ENCODE measurements around the gene BRINP1. TPM values are rescaled to one million over a fixed set of nuclear protein-coding genes. Genes with fewer than 3 reads are reported as not detected.

Gene BRINP1
- total RNA-seq, 4 donors from 2014 or later = 0.11 to 4.3 (median 0.78) TPM

GRCh38 chr9:119307471-119307870 is 61.8 kb downstream of the BRINP1 start:
- no peak for TF ChIP-seq POLR2A (IDR thresholded peaks at IDR 0.05)
- no peak for TF ChIP-seq CTCF (IDR thresholded peaks at IDR 0.05)
- H3K9me3 ChIP-seq = no peaks in the 10 kb centered on the region
- 69 to 83% methylated on average over 5 of the region's 5 CpGs for WGBS, 2 donors
- intact Hi-C loops (cut with DNase I) = no loop called here
- H3K27ac ChIP-seq = no peak overlapping the region
- H3K27me3 ChIP-seq = no peaks in the 10 kb centered on the region
- DNase-seq = no peak
- no peaks in the 10 kb centered on the region for H3K36me3 ChIP-seq
- H3K4me3 ChIP-seq = no peak overlapping the region
- H3K4me1 ChIP-seq = no peaks in the 10 kb centered on the region

- intact Hi-C loops (cut with DNase I) = no loop called here
- no peak overlapping the region for H3K4me3 ChIP-seq
- no peaks in the 10 kb centered on the region for H3K4me1 ChIP-seq
- no peak for TF ChIP-seq CTCF (IDR thresholded peaks at IDR 0.05)
- no peak for TF ChIP-seq POLR2A (IDR thresholded peaks at IDR 0.05)
- no peaks in the 10 kb centered on the region for H3K36me3 ChIP-seq
- no peaks in the 10 kb centered on the region for H3K9me3 ChIP-seq
- DNase-seq = no peak
- no peak overlapping the region for H3K27ac ChIP-seq
- 41 to 48% methylated on average over 3 of the region's 3 CpGs for WGBS, 2 donors
- no peaks in the 10 kb centered on the region for H3K27me3 ChIP-seq
These were observed 64.7 kb downstream of the BRINP1 start for GRCh38 chr9:119304555-119304954.

GRCh38 chr9:119302988-119303698 is 66.1 kb downstream of the BRINP1 start:
- intact Hi-C loops (cut with DNase I) = no loop called here
- no peak overlapping the region for H3K27ac ChIP-seq
- TF ChIP-seq POLR2A (IDR thresholded peaks at IDR 0.05) = no peak
- TF ChIP-seq CTCF (IDR thresholded peaks at IDR 0.05) = no peak
- 81 to 87% methylated on average over 12 to 13 of the region's 13 CpGs for WGBS, 2 donors
- H3K27me3 ChIP-seq = no peaks in the 10 kb centered on the region
- no peaks in the 10 kb centered on the region for H3K36me3 ChIP-seq
- H3K9me3 ChIP-seq = no peaks in the 10 kb centered on the region
- no peak overlapping the region for H3K4me3 ChIP-seq
- no peak for DNase-seq
- H3K4me1 ChIP-seq = no peaks in the 10 kb centered on the region

- WGBS, 2 donors = 39 to 40% methylated on average over 3 of the region's 3 CpGs
- intact Hi-C loops (cut with DNase I) = no loop called here
- no peak overlapping the region for H3K27ac ChIP-seq
- H3K36me3 ChIP-seq = no peaks in the 10 kb centered on the region
- H3K9me3 ChIP-seq = no peaks in the 10 kb centered on the region
- TF ChIP-seq CTCF (IDR thresholded peaks at IDR 0.05) (no peak), POLR2A (IDR thresholded peaks at IDR 0.05) (no peak)
- no peak for DNase-seq
- no peaks in the 10 kb centered on the region for H3K4me1 ChIP-seq
- H3K27me3 ChIP-seq = no peaks in the 10 kb centered on the region
- no peak overlapping the region for H3K4me3 ChIP-seq
These were observed 71.0 kb downstream of the BRINP1 start for GRCh38 chr9:119298076-119298853.

- H3K27ac ChIP-seq = no peak overlapping the region
- TF ChIP-seq POLR2A (IDR thresholded peaks at IDR 0.05) = no peak
- TF ChIP-seq CTCF (IDR thresholded peaks at IDR 0.05) = no peak
- no peak overlapping the region for H3K4me3 ChIP-seq
- 17 to 36% methylated on average over 1 of the region's 1 CpG for WGBS, 2 donors
- no peaks in the 10 kb centered on the region for H3K9me3 ChIP-seq
- intact Hi-C loops (cut with DNase I) = no loop called here
- H3K27me3 ChIP-seq = no peaks in the 10 kb centered on the region
- H3K4me1 ChIP-seq = no peaks in the 10 kb centered on the region
- DNase-seq = no peak
- H3K36me3 ChIP-seq = no peaks in the 10 kb centered on the region
These were observed 77.7 kb downstream of the BRINP1 start for GRCh38 chr9:119291554-119291953.
